ENCODE data around the gene ARRB2. TPM values are rescaled to one million over a fixed set of nuclear protein-coding genes. Genes with fewer than 3 reads are reported as not detected.

The ARRB2 gene
- total RNA-seq, 1 donor from 2014 or later, result 28.1 TPM

DNA sequence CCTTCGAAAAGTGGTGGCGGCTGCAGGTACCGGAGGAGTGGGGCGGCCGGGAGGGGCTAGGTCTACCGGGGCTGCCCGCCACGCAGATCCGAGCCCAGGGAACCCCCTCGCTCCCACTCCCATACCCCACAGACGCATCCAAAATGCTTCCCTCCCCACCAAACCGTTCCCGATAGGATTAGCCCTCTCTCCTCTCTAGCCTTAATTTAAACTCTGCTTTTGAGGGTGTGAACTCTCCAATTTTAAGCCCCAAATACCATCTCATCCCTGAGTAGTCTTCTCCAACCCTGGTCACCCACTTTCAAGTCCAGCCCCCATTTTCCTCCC lies 29.6 kb downstream of the ARRB2 start:
- Histone ChIP-seq H3K27ac (replicated peaks) (peak overlapping the region; percentile 36), H3K4me3 (peak overlapping the region; percentile 83), H3K36me3 (no peaks in the 10 kb centered on the region), H3K27me3 (ENCODE audit: low read depth) (peaks cover 42% of the 10 kb centered on the region), H3K4me1 (peaks cover 22% of the 10 kb centered on the region), H3K9me3 (replicated peaks) (no peaks in the 10 kb centered on the region)
- TF ChIP-seq, protein P1, sequence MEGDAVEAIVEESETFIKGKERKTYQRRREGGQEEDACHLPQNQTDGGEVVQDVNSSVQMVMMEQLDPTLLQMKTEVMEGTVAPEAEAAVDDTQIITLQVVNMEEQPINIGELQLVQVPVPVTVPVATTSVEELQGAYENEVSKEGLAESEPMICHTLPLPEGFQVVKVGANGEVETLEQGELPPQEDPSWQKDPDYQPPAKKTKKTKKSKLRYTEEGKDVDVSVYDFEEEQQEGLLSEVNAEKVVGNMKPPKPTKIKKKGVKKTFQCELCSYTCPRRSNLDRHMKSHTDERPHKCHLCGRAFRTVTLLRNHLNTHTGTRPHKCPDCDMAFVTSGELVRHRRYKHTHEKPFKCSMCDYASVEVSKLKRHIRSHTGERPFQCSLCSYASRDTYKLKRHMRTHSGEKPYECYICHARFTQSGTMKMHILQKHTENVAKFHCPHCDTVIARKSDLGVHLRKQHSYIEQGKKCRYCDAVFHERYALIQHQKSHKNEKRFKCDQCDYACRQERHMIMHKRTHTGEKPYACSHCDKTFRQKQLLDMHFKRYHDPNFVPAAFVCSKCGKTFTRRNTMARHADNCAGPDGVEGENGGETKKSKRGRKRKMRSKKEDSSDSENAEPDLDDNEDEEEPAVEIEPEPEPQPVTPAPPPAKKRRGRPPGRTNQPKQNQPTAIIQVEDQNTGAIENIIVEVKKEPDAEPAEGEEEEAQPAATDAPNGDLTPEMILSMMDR (IDR thresholded peaks at IDR 0.05; ENCODE audit: borderline replicate concordance), result no peak
- intact Hi-C loops (cut with micrococcal nuclease), result no loop called here
- no peak for DNase-seq

DNA sequence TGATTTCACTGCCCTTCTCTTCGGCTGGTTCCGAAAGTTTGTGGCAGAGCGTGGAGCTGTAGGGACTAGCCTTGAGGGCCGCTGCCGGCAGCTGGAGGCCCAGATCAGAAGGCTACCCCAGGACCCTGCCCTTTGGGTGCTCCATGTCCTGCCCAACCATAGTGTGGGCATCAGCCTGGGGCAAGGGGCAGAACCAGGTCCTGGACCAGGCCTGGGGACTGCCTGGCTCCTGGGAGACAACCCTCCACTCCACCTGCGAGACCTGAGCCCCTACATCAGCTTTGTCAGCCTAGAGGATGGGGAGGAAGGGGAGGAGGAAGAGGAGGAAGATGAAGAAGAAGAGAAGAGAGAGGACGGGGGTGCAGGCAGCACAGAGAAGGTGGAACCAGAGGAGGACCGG lies 30.2 kb downstream of the ARRB2 start:
- Histone ChIP-seq H3K27me3 (ENCODE audit: low read depth) (peaks cover 48% of the 10 kb centered on the region), H3K9me3 (replicated peaks) (no peaks in the 10 kb centered on the region), H3K36me3 (no peaks in the 10 kb centered on the region), H3K27ac (replicated peaks) (no peak overlapping the region), H3K4me3 (no peak overlapping the region), H3K4me1 (peaks cover 28% of the 10 kb centered on the region)
- intact Hi-C loops (cut with micrococcal nuclease), result no loop called here
- TF ChIP-seq, protein P1 (IDR thresholded peaks at IDR 0.05; ENCODE audit: borderline replicate concordance), result no peak
- DNase-seq, result no peak

DNA sequence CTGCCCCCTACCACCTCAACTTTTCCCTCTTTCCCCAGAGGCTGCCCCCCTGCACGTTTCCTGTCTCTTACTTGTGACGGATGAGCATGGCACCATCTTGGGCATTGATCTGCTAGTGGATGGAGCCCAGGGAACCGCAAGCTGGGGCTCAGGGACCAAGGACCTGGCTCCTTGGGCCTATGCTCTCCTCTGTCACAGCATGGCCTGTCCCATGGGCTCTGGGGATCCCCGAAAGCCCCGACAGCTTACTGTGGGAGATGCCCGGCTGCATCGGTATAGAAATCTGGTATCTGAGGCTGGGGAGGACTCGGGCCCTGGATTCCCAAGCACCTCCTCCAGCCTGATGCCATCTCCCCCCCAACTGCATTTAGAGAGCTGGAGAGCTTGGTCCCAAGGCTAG lies 31.1 kb downstream of the ARRB2 start:
- no peak for DNase-seq
- Histone ChIP-seq H3K27ac (replicated peaks) (no peak overlapping the region), H3K4me3 (no peak overlapping the region), H3K27me3 (ENCODE audit: low read depth) (peaks cover 57% of the 10 kb centered on the region), H3K9me3 (replicated peaks) (no peaks in the 10 kb centered on the region), H3K4me1 (peaks cover 28% of the 10 kb centered on the region), H3K36me3 (no peaks in the 10 kb centered on the region)
- intact Hi-C loops (cut with micrococcal nuclease), result no loop called here
- TF ChIP-seq, protein P1 (IDR thresholded peaks at IDR 0.05; ENCODE audit: borderline replicate concordance), result no peak

DNA sequence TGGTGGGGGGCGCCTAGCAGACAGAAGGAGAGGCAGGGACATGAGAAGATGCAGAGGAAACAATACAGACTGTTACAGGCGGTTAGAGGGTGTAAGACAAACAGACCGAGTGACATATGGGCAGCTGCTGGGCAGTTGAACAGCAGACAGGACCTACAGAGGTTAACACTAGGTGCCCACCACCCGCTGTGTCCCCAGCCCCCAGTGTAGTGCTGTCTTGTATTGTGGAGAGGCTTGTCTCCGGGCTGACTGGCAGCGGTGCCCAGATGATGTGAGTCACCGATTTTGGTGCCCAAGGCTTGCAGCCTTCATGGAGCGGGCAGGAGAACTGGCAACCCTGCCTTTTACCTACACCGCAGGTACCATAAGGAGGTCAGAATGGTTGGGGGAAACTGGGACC lies 31.7 kb downstream of the ARRB2 start:
- no peaks in the 10 kb centered on the region for H3K36me3 ChIP-seq
- TF ChIP-seq, protein P1 (IDR thresholded peaks at IDR 0.05; ENCODE audit: borderline replicate concordance), result no peak
- no peak overlapping the region for H3K27ac ChIP-seq (replicated peaks)
- H3K27me3 ChIP-seq (ENCODE audit: low read depth), result peaks cover 59% of the 10 kb centered on the region
- peaks cover 28% of the 10 kb centered on the region for H3K4me1 ChIP-seq
- intact Hi-C loops (cut with micrococcal nuclease), result no loop called here
- no peaks in the 10 kb centered on the region for H3K9me3 ChIP-seq (replicated peaks)
- no peak overlapping the region for H3K4me3 ChIP-seq
- no peak for DNase-seq

DNA sequence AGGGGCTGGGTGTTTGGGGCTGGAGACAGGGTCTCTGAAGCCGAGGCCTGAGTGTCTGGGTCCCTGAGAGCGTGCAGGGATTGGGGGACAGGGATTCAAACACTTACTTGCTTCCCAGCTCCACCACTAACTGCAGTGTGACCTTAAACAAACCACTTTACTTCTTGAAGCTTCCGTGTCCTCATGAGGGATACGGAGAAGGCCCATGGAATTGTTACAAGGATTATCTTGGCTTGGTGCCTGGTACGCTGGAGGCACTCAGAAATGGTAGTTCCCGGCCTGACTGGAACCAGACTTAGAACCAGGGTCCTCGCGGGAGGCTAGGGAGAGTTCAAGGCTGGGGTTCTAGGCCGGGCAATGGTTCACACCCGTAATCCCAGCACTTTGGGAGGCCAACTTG lies 32.2 kb downstream of the ARRB2 start:
- Histone ChIP-seq H3K27me3 (ENCODE audit: low read depth) (peaks cover 59% of the 10 kb centered on the region), H3K9me3 (replicated peaks) (no peaks in the 10 kb centered on the region), H3K27ac (replicated peaks) (no peak overlapping the region), H3K36me3 (no peaks in the 10 kb centered on the region), H3K4me1 (peaks cover 30% of the 10 kb centered on the region), H3K4me3 (no peak overlapping the region)
- intact Hi-C loops (cut with micrococcal nuclease), result no loop called here
- TF ChIP-seq, protein P1 (IDR thresholded peaks at IDR 0.05; ENCODE audit: borderline replicate concordance), result no peak
- DNase-seq, result no peak

DNA sequence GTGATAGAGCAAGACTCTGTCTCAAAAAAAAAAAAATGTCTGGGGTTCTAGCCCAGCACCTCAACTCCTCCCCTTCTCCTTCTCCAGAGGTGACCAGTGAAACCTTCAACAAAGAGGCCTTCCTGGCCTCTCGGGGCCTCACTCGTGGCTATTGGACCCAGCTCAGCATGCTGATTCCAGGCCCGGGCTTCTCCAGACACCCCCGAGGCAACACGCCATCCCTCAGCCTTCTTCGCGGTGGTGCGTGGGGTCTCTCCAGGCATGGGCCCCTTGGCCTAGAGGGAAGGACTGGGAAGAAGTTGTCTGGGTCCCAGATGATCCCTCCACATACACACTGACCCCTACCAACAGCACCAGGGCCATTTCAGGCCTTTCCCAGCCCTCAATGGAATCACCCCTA lies 32.8 kb downstream of the ARRB2 start:
- H3K27ac ChIP-seq (replicated peaks), result no peak overlapping the region
- no peaks in the 10 kb centered on the region for H3K36me3 ChIP-seq
- intact Hi-C loops (cut with micrococcal nuclease), result no loop called here
- no peak overlapping the region for H3K4me3 ChIP-seq
- no peak for DNase-seq
- TF ChIP-seq, protein P1 (IDR thresholded peaks at IDR 0.05; ENCODE audit: borderline replicate concordance), result no peak
- H3K27me3 ChIP-seq (ENCODE audit: low read depth), result peaks cover 58% of the 10 kb centered on the region
- peaks cover 36% of the 10 kb centered on the region for H3K4me1 ChIP-seq
- H3K9me3 ChIP-seq (replicated peaks), result no peaks in the 10 kb centered on the region
